ENCODE results near the gene MRPL1.

GRCh38 chr4:77856152-77856551 lies 6.5 kb upstream of the MRPL1 start:
- TF ChIP-seq CTCF (IDR thresholded peaks at IDR 0.05) = no peak
- TF ChIP-seq POLR2A (IDR thresholded peaks at IDR 0.05) = no peak
